Tongue (tissue), 2 donors: ENCODE results near the gene RAPGEF3. TPM values are rescaled to one million over a fixed set of nuclear protein-coding genes. Genes with fewer than 3 reads are reported as not detected.

Source experiments
- DNase-seq: peaks from one replicate; pipeline ENCODE4 v3.0.0-alpha.2; 2015
- total RNA-seq: library from RNA; depleted of rRNA; stranded (reverse); fragments of >200 nt; gene quantifications from one replicate; pipeline ENCODE4 v1.2.3, GENCODE V29; 2014

RAPGEF3 gene
- 16.0 TPM for total RNA-seq

- peak; percentile 88 for DNase-seq
These were observed at the start of gene RAPGEF3 for GRCh38 chr12:47758834-47759690. TSS of gene RAPGEF3 (minus strand) at chr12:47758880. CDS start at chr12:47758556, 324 bp downstream.

- peak; percentile 64 for DNase-seq
These were observed 49.4 kb upstream of the RAPGEF3 start for GRCh38 chr12:47808050-47808449.

DNA sequence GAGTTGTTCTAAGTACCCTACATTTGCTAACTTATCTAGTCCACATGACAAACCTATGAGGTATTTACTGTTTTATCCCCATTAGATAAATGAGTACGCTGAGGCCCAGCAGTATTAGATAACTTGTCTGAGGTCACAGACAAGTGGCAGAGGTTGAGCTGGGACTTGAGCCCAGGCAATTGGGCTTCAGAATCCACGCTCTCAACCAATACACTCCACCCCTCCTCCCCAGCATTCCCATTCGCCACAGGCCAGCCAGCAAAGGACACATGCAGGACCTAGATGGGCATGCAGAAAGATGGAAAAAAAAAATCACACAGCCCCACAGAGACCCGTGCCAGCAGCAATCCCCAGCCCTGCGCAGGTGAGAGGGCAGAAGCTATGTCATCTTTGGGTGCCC, 48.7 kb upstream of the RAPGEF3 start:
- DNase-seq = no peak

DNA sequence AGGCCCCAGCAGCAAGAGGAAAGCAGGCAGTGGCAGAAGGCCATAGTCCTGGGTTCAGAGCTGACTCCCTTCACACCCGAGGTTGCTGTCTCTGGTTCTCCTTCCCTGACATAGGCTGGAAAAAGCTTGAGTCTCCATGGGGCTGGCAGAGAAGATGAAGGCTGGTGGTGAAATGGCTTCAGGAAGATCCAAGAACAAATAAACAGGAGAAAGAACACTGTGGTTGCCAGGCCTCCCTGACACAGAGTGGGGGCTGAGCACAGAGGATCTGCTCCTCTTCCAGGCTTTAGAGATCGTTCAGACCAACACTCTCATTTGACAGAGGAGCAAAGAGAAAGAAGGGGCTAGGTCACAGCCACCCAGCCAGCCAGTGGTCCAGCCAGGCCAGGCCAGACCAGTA, 46.7 kb upstream of the RAPGEF3 start:
- no peak for DNase-seq

DNA sequence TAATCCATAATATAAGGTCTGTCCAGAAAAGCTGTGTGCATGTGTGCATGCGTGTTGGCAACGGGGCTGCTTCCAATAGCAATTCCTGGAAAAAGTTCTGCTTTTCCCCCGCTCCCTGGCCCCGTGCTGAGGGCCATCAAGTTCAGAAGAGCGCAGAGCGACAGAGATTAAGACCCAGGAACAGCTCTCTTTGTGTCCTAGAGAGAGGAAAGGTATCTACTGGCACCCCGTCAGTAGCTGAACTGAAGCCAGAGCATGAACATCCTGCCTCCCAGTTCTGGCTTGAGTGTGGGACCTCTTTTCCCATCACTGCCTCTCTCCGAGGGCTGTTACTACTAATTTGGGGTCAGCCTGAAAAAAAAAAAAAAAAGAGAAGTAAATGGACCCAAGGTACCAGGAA, 45.5 kb upstream of the RAPGEF3 start:
- no peak for DNase-seq

DNA sequence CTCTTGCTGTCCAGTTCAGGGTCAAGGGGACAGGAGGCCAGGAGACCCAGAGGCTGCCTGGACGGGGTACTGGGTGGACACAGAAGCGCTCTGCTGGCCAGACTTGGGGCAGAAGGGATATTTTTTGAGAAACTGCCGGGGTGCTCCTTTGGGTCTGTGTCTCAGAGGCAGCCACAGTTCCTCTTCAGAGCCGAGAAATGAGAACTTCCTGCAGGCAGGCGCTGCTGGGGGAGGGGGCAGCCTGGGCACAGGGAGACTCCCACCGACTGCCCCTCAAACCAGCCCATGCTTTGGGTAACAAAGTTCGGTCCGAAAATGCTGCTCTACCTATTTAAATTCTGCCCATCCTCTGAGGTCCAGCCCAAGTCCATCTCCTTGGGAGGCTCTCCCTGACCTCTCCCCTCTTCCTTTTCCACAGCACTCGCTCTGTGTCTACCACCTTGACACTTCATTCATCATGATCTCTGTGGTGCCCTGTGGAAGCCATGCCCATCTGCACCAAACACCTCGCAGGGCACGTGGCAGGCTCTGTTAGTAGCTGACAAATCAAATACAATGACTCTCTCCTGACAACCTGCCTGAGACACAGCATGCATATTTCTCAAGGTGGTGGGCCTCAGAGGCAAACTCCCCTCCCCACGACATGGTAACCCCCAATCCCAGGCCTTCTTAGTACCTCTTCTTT, 44.7 kb upstream of the RAPGEF3 start:
- DNase-seq = no peak

DNA sequence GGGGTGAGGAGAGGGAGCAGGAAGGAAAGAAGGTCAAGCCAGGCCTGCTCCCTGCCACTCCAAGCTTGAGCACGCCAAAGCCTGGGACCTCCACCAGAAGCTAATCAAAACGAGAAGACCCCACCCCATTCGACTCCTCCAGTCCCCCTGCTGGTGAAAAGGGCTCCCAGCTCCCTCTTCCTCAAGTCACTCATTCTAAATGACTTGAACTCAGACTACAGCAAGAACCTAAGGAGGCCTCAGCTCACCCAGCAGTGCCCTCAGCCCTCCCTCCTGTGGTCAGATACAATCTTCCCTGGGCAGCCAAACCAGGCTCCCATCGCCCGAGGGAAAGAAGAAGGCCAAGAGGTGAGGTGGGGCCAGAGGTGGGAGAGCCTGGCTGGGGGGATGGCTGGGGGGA, 43.6 kb upstream of the RAPGEF3 start:
- DNase-seq = no peak

DNA sequence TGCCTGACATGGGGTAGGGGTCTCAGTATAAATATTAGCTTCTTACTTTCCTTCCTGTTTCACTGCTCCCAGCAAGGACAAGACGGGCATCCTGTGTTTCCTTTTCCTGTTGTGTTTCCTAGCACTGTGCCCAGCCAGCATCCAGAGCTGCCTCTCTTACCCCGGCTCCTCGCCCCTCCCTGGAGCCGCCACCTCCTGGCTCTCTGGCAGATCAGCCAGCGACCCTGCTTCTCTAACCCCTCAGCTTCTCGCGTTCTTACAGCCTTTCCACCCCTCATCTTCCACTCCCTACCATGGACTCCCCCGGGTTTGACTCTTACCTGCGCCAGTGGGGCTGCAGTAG, 43.2 kb upstream of the RAPGEF3 start:
- no peak for DNase-seq

DNA sequence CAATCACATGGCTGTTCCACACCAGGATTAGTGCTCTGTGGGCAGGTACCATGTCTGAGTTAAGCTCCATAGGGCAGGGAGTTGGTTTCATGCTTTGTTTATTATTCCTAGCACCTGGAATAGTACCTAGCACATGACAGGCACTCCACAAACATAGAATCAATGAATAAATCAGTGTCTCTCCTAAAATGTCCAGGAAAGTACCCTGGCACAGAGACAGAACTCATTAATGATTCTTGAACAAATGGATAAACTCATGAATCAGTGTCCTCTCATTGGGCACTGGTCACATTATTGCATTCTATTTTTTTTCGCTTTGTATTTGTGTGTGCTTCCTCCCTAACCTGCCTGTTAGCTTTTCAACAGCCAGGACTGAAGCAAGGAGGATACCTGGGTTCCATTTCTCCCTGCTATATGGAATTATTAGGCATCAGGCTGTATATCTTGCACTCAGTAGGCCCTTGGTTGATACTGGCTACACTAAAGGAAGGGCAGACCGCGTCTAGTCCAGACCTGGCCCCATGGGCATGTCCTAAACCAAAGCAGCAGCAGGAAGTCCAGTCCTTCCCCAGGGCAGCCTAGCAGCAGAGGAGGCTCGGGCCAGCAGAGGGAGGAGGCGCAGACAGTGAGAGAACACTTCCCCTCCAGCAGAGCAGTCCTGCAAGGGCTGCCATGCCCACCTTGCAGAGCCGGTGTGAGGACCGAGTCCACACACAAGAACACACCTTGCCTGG, 42.7 kb upstream of the RAPGEF3 start:
- DNase-seq = no peak

GRCh38 chr12:47800582-47800981, 41.9 kb upstream of the RAPGEF3 start:
- DNase-seq = no peak

DNA sequence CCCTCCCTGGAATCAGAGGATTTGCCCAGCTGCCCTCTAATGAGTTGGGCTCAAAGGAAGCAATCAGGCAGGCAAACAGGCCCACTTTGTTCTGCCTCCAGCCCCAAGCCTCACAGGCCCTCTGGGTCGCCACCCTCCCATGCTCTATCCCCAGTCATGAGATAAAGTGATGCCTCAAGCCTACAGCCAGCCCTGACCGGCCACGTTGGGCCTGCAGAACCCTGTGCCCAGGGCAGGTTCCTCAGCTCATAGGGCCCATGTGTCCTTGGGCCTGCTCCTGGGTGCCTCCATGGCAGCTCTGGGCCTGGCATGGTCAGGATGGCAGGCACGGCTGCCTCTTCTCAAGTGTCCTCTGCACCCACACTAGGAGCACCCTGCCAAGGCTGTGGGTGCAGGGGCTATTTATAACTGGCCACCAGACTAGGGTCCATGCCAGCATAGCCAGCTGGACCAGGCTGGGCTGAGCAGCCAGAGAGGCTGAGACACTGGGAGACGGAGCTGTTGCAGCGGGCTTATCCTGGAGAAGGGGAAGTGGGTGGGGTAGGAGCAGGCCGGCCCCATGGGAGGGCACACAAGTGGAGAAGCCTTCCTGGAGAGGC, 40.8 kb upstream of the RAPGEF3 start:
- DNase-seq = no peak

- no peak for DNase-seq
These were observed 39.8 kb upstream of the RAPGEF3 start for GRCh38 chr12:47798382-47798948.

DNA sequence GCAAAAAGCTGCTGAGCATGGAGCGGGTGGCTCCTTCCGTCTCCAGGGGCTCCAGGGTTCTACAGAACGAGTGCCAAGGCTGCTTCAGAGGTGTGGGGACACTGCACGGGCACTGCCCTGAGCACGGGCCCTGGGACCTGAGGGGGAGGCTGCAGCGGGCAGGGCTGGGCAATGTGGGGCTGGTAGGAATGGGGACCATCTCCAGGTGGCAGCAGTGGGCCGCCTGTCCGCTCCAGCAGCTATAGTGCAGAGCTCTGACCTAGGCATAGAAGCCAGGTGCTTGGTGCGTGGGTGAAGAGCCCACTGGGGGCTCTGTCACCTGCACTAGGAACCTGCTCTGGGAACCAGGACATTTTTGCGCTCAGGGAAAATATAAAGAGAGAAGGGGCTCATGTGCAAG, 38.8 kb upstream of the RAPGEF3 start:
- DNase-seq = no peak

GRCh38 chr12:47795814-47796411, 37.2 kb upstream of the RAPGEF3 start:
- no peak for DNase-seq

GRCh38 chr12:47795121-47795813, 36.6 kb upstream of the RAPGEF3 start:
- DNase-seq = no peak

- no peak for DNase-seq
These were observed 36.0 kb upstream of the RAPGEF3 start for GRCh38 chr12:47794679-47795078.

GRCh38 chr12:47793015-47793681, 34.5 kb upstream of the RAPGEF3 start:
- no peak for DNase-seq

DNA sequence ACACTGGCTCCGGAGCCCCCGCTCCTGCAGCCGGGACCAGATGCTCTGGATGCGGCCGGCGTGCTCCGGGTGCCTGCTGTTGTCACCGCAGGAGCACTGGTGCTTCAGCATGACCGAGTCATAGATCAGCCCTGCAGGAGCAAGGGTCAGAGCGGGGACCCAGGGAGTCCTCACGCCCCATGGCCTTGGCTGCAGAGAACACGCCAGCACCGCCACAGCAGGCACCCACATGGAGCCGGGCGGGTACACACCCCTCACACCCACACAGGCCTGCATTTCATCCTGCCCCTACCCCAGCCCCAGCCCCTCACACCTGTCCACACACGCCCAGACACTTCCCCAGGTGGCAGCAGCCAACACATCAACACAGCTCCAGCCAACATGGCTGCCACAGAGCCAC, 33.2 kb upstream of the RAPGEF3 start:
- no peak for DNase-seq

- DNase-seq = no peak
These were observed 32.7 kb upstream of the RAPGEF3 start for GRCh38 chr12:47791351-47791746.

- DNase-seq = no peak
These were observed 32.1 kb upstream of the RAPGEF3 start for GRCh38 chr12:47790676-47791350.
